Tibial nerve (tissue), 4 donors: ENCODE results near the gene LRP3.

Source experiments
- CTCF ChIP-seq, 5 experiments: fragments of 200-600 bp in 3 of 5; fragments of 450-650 bp in 2 of 5; sonication (generic) in 3 of 5; IDR thresholded peaks; one replicate each; pipeline ENCODE4 v1.5.1; 2016 to 2019; ENCODE audit warnings: antibody characterized with exemption in 5 of 5, mild to moderate bottlenecking in 3 of 5, moderate library complexity in 2 of 5
- EP300 ChIP-seq, 2 donors: sonication (generic); formaldehyde crosslinking; IDR thresholded peaks; one replicate each; pipeline ENCODE4 v1.6.1; 2017; ENCODE audit warnings: antibody characterized with exemption in 2 of 2, mild to moderate bottlenecking in 1 of 2

- no peak for TF ChIP-seq CTCF (IDR thresholded peaks at IDR 0.05)
- no peak for TF ChIP-seq EP300 (IDR thresholded peaks at IDR 0.05)
Observed at GRCh38 chr19:33202546-33203507, 8.7 kb downstream of the LRP3 start.
